Measurements from ENCODE around the gene RXRA. TPM values are rescaled to one million over a fixed set of nuclear protein-coding genes. Genes with fewer than 3 reads are reported as not detected.

The RXRA gene
- total RNA-seq, 3 donors from 2014 or later = 31.0 to 63.0 (median 31.5) TPM

GRCh38 chr9:134361843-134362414, 35.7 kb downstream of the RXRA start:
- intact Hi-C loops (cut with DNase I; ENCODE audit: low total_unique reads) = no loop called here
- no peaks in the 10 kb centered on the region for H3K27me3 ChIP-seq
- TF ChIP-seq POLR2A (IDR thresholded peaks at IDR 0.05) (no peak), CTCF (IDR thresholded peaks at IDR 0.05) (no peak), POLR2AphosphoS5 (IDR thresholded peaks at IDR 0.05) (no peak)
- no peak overlapping the region for H3K4me3 ChIP-seq
- H3K9me3 ChIP-seq = no peaks in the 10 kb centered on the region
- H3K4me1 ChIP-seq = peaks cover 41 to 48% of the 10 kb centered on the region in 2 donors
- H3K27ac ChIP-seq = peak overlapping the region in 1 of 2 donors; percentile 26
- no peaks in the 10 kb centered on the region for H3K36me3 ChIP-seq
- DNase-seq (ENCODE audit: low spot score in 2 of 2) = no peak

DNA sequence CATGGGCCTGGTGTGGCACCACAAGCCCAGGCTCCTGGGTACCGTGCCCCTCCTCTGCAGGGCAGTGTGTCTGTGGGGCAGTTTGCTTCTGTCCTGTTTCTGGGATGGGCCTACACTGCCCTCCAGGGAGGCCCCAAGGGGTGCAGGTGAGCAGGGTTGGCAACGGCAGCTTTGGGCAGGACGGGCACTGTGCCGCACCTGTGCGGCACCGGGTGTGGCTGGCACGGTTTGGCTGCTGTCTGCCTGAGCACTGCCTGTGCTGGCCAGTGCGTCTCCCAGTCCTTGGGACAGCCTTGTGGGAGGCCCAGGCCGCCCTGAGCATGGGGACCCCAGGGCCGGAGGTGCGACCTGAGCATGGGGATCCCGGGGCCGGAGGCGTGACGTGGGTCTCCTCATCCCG, 37.2 kb downstream of the RXRA start:
- no peak for DNase-seq (ENCODE audit: low spot score in 2 of 2)

GRCh38 chr9:134364391-134365114, 38.3 kb downstream of the RXRA start:
- no peak for DNase-seq (ENCODE audit: low spot score in 2 of 2)
- TF ChIP-seq POLR2A (IDR thresholded peaks at IDR 0.05) (no peak), CTCF (IDR thresholded peaks at IDR 0.05) (no peak), POLR2AphosphoS5 (IDR thresholded peaks at IDR 0.05) (no peak)
- Histone ChIP-seq H3K36me3 (no peaks in the 10 kb centered on the region), H3K4me1 (peaks cover 39 to 44% of the 10 kb centered on the region in 2 donors), H3K4me3 (no peak overlapping the region), H3K27ac (peak overlapping the region; percentile 73 to 90), H3K27me3 (no peaks in the 10 kb centered on the region), H3K9me3 (no peaks in the 10 kb centered on the region)
- intact Hi-C loops (cut with DNase I; ENCODE audit: low total_unique reads) = no loop called here

More for the DNA sequence above, 37.2 kb downstream of the RXRA start:
- Histone ChIP-seq H3K9me3 (no peaks in the 10 kb centered on the region), H3K36me3 (no peaks in the 10 kb centered on the region), H3K4me3 (no peak overlapping the region), H3K27me3 (no peaks in the 10 kb centered on the region), H3K4me1 (peaks cover 44 to 48% of the 10 kb centered on the region in 2 donors), H3K27ac (peak overlapping the region in 1 of 2 donors; percentile 55)
- intact Hi-C loops (cut with DNase I; ENCODE audit: low total_unique reads) = no loop called here
- TF ChIP-seq POLR2A (IDR thresholded peaks at IDR 0.05) (no peak), CTCF (IDR thresholded peaks at IDR 0.05) (no peak), POLR2AphosphoS5 (IDR thresholded peaks at IDR 0.05) (no peak)

DNA sequence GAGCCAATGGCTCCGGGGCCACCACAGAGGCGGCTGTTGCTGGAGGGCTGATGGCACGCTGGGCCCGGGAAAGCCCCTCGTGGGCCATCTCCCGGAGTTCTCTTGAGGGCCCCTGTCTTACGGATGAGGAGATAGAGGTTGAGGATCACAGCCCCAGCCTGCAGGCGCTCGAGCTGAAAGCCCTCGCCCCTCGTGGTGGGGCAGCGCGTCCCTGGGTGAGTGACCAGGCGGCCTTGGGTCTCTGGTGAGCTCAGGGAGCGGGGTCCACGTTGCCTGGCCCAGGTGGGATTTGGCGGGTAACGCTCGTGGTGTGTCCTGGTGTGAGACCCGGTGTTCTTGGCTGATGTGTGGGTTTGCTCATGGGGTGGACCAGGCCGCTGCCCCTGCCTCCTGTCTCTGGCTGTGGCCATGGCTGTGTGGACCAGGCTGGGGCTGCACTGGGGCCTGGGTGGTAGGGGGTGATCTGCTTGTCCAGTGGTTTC, 38.9 kb downstream of the RXRA start:
- peak overlapping the region; percentile 73 to 90 for H3K27ac ChIP-seq
- no peak for DNase-seq (ENCODE audit: low spot score in 2 of 2)
- no peaks in the 10 kb centered on the region for H3K27me3 ChIP-seq
- H3K36me3 ChIP-seq = no peaks in the 10 kb centered on the region
- TF ChIP-seq POLR2AphosphoS5 (IDR thresholded peaks at IDR 0.05) (no peak), POLR2A (IDR thresholded peaks at IDR 0.05) (no peak), CTCF (IDR thresholded peaks at IDR 0.05) (no peak)
- H3K9me3 ChIP-seq = no peaks in the 10 kb centered on the region
- peaks cover 33 to 50% of the 10 kb centered on the region in 2 donors for H3K4me1 ChIP-seq
- intact Hi-C loops (cut with DNase I; ENCODE audit: low total_unique reads) = no loop called here
- H3K4me3 ChIP-seq = peak overlapping the region in 1 of 3 donors; percentile 52

DNA sequence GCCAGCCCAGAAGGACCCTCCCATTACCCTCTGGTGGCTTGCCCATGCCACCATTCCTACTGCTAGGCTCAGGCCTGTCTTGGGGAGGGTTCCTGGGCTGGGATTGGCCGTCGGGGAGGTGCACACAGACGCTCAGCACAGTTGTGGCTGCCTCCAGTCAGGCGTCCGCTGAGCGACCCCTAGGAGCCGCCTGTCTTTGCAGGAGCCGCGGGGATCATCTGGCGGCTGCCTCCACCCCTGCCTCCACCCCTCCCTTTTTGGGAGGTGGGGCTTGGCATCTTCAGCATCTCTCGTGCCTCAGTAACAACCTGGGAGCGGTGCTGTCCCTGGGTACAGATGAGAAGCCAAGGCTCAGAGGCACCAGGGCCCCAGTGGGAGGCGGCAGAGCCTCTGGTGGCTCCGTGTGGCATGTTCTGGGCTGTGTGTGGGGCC, 39.6 kb downstream of the RXRA start:
- H3K4me1 ChIP-seq = peaks cover 28 to 45% of the 10 kb centered on the region in 2 donors
- no peaks in the 10 kb centered on the region for H3K27me3 ChIP-seq
- DNase-seq (ENCODE audit: low spot score in 2 of 2) = peak in 1 of 2 donors; percentile 60
- peak overlapping the region in 2 of 3 donors; percentile 24 to 52 for H3K4me3 ChIP-seq
- intact Hi-C loops (cut with DNase I; ENCODE audit: low total_unique reads) = no loop called here
- TF ChIP-seq CTCF (IDR thresholded peaks at IDR 0.05) (no peak), POLR2AphosphoS5 (IDR thresholded peaks at IDR 0.05) (no peak), POLR2A (IDR thresholded peaks at IDR 0.05) (no peak)
- H3K9me3 ChIP-seq = no peaks in the 10 kb centered on the region
- peak overlapping the region; percentile 73 to 90 for H3K27ac ChIP-seq
- H3K36me3 ChIP-seq = no peaks in the 10 kb centered on the region
